Large intestine (tissue), 3 donors: ENCODE results near the gene ACSM6. TPM values are rescaled to one million over a fixed set of nuclear protein-coding genes. Genes with fewer than 3 reads are reported as not detected.

Experiments used
- DNase-seq, 2 donors: peaks; one replicate each; pipeline versions ENCODE4 v3.0.0 to v3.0.0-alpha.2; 2013
- H3K27ac ChIP-seq: one replicate; pipeline ENCODE4 v1.5.1; 2013; ENCODE audit warnings: low read length
- H3K27me3 ChIP-seq: 2 replicates; pipeline ENCODE4 v1.6.1; 2013; ENCODE audit warnings: low read length; ENCODE audit not compliant: control insufficient read depth, insufficient read depth
- H3K36me3 ChIP-seq: 2 replicates; pipeline ENCODE4 v1.6.1; 2013; ENCODE audit warnings: low read length; ENCODE audit not compliant: control insufficient read depth, insufficient read depth
- H3K4me1 ChIP-seq: one replicate; pipeline ENCODE4 v1.6.1; 2013; ENCODE audit warnings: low read length; ENCODE audit not compliant: control insufficient read depth, insufficient read depth
- H3K4me3 ChIP-seq: one replicate; pipeline ENCODE4 v1.5.1; 2013; ENCODE audit warnings: low read length
- H3K9me3 ChIP-seq: one replicate; pipeline ENCODE4 v1.6.1; 2013; ENCODE audit warnings: mild to moderate bottlenecking, low read depth, low read length, moderate library complexity; ENCODE audit not compliant: control insufficient read depth
- WGBS: methylation state at CpG from one replicate; pipeline ENCODE4 v1.1.5; 2013; ENCODE audit warnings: low lambda C conversion rate; ENCODE audit not compliant: insufficient coverage; 5-methylcytosine and 5-hydroxymethylcytosine counted together
- polyA plus RNA-seq: library from polyadenylated mRNA; unstranded; fragments of 120-200 nt; gene quantifications from one replicate; pipeline ENCODE4 v1.2.1, GENCODE V29; 2013

ACSM6 gene
- polyA plus RNA-seq, 1 donor = 0.06 TPM

- H3K27me3 ChIP-seq = no peaks in the 10 kb centered on the region
- no peaks in the 10 kb centered on the region for H3K9me3 ChIP-seq
- DNase-seq = no peak
- H3K27ac ChIP-seq = peak overlapping the region; percentile 87
- peaks cover 50% of the 10 kb centered on the region for H3K36me3 ChIP-seq
- H3K4me1 ChIP-seq = peaks cover 60% of the 10 kb centered on the region
- H3K4me3 ChIP-seq = no peak overlapping the region
- WGBS = 65% methylated on average over 2 of the region's 3 CpGs
Measured at GRCh38 chr10:95267251-95267650, 73.2 kb downstream of the ACSM6 start.

DNA sequence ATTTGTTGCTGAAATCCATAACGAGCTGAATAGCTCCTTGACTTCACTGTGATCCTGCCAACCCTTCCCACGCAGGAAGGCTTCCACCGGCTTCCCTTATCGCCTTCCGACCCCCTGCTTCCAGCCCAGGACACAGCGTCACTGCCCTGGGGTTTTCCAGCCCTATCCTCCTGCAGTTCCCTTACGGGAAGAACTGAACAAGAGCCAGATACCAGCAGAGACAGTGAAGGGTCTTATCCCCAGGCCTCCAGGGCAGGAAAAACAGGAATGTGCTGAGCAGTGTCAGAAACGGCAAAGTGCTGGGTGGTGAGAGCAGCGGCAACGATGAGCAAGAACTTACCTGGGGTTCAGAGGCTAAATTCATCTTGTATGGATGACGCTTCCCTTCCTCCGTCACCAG is 74.4 kb downstream of the ACSM6 start:
- WGBS = no CpG with 5 or more reads among the region's 12 CpGs
- Histone ChIP-seq H3K4me3 (no peak overlapping the region), H3K4me1 (peaks cover 62% of the 10 kb centered on the region), H3K36me3 (peaks cover 38% of the 10 kb centered on the region), H3K27ac (peak overlapping the region; percentile 87), H3K9me3 (no peaks in the 10 kb centered on the region), H3K27me3 (no peaks in the 10 kb centered on the region)
- peak in 1 of 2 donors; percentile 53 for DNase-seq

GRCh38 chr10:95273393-95274312 is 79.6 kb downstream of the ACSM6 start:
- H3K4me3 ChIP-seq = no peak overlapping the region
- DNase-seq = peak; percentile 70 to 86
- peak overlapping the region; percentile 87 for H3K27ac ChIP-seq
- no peaks in the 10 kb centered on the region for H3K9me3 ChIP-seq
- no peaks in the 10 kb centered on the region for H3K27me3 ChIP-seq
- WGBS = 0% methylated on average over 1 of the region's 13 CpGs
- peaks cover 67% of the 10 kb centered on the region for H3K4me1 ChIP-seq
- H3K36me3 ChIP-seq = peaks cover 18% of the 10 kb centered on the region

- no CpG with 5 or more reads among the region's 1 CpG for WGBS
- Histone ChIP-seq H3K27ac (peak overlapping the region; percentile 87), H3K36me3 (peaks cover 2% of the 10 kb centered on the region), H3K4me1 (peaks cover 75% of the 10 kb centered on the region), H3K27me3 (no peaks in the 10 kb centered on the region), H3K9me3 (no peaks in the 10 kb centered on the region), H3K4me3 (no peak overlapping the region)
- DNase-seq = peak in 1 of 2 donors; percentile 51
Measured at GRCh38 chr10:95275726-95276366, 81.8 kb downstream of the ACSM6 start.

GRCh38 chr10:95276367-95277200 is 82.5 kb downstream of the ACSM6 start:
- Histone ChIP-seq H3K4me1 (peaks cover 78% of the 10 kb centered on the region), H3K27me3 (no peaks in the 10 kb centered on the region), H3K9me3 (no peaks in the 10 kb centered on the region), H3K27ac (peak overlapping the region; percentile 87), H3K4me3 (no peak overlapping the region), H3K36me3 (no peaks in the 10 kb centered on the region)
- peak; percentile 79 to 92 for DNase-seq
- no CpG with 5 or more reads among the region's 8 CpGs for WGBS

- H3K36me3 ChIP-seq = no peaks in the 10 kb centered on the region
- H3K4me1 ChIP-seq = peaks cover 83% of the 10 kb centered on the region
- H3K27ac ChIP-seq = peak overlapping the region; percentile 87
- no peaks in the 10 kb centered on the region for H3K27me3 ChIP-seq
- no peaks in the 10 kb centered on the region for H3K9me3 ChIP-seq
- no peak for DNase-seq
- no peak overlapping the region for H3K4me3 ChIP-seq
- WGBS = 100% methylated on average over 1 of the region's 1 CpG
Measured at GRCh38 chr10:95277201-95277570, 83.1 kb downstream of the ACSM6 start.

DNA sequence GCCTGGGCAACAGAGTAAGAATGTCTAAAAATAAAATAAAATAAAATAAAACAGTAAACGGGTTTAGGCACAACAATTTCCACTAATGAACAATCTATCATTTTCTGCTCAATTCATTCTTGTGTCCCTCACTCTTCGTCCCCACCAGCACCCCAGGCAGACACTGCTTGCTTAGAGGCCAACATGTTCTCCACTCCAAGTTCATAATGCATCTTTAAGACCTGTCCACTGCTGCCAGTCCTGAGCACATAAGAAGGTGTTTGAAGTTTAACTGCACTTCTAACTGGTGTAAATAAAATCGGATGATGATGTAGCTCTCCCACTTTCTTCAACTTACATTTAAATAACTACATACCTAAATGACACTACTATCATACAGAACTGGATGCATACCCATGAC is 83.6 kb downstream of the ACSM6 start:
- WGBS = 78% methylated on average over 3 of the region's 3 CpGs
- no peaks in the 10 kb centered on the region for H3K9me3 ChIP-seq
- no peak overlapping the region for H3K4me3 ChIP-seq
- no peaks in the 10 kb centered on the region for H3K27me3 ChIP-seq
- peak overlapping the region; percentile 87 for H3K27ac ChIP-seq
- peaks cover 85% of the 10 kb centered on the region for H3K4me1 ChIP-seq
- H3K36me3 ChIP-seq = no peaks in the 10 kb centered on the region
- DNase-seq = no peak

Other genes starting within 250 kb of the ACSM6 start
- 2.6 TPM for gene CYP2C8, start 124.7 kb upstream of the ACSM6 start, polyA plus RNA-seq
- gene PDLIM1, start 96.8 kb downstream of the ACSM6 start, polyA plus RNA-seq = 334 TPM